GM21737 (cell line): ENCODE data around the gene ARHGAP15.

Source experiments
- ATAC-seq: cut with Tn5 transposase; IDR thresholded peaks from one replicate; pipeline ENCODE4 v1.9.1; 2021; ENCODE audit warnings: mild to moderate bottlenecking, moderate library complexity; ENCODE audit not compliant: unreplicated experiment

ARHGAP15 gene

GRCh38 chr2:143334837-143335236, 205.6 kb downstream of the ARHGAP15 start:
- no peak for ATAC-seq

DNA sequence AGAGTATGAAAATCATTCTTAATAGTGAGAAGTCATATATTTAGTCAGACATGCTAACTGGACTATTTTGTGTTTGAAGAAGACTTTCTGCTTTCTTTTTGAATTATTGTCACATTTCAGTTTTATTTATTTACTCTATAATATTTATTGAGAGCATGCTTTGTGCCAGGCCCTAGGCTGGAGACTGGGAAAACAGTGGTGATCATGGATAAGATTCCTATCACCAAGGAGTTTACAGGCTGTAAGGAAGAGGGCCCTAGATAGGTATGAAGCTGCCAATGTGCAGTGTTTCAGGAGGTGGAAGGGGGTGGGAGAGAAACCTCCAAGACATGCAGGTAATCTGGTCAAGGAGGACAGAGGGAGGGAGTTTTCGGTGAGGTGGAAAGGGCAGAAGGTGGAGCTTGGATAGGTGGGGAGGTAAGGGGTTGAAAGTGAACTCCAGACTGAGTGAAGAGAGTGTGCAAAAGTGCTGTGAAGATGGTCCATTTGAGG, 207.5 kb downstream of the ARHGAP15 start:
- ATAC-seq, result no peak

DNA sequence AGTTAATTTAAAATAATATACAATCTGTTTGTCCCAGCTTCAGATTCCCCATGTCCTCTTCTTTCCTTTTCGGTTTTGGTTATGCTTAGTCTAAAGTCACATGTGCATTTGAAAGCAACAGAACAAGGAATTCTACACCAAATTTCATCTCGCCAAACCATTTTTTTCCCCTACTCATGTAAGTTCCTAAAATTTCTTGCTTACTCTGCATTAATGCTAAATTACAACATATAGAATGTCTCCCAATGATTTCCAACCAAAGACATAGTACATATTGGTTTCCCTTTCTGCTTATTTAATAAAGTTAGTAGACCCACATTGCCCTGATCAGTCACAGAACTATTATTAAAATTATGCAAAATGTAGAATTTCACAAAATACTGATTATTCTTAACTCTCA, 212.3 kb downstream of the ARHGAP15 start:
- ATAC-seq, result no peak

DNA sequence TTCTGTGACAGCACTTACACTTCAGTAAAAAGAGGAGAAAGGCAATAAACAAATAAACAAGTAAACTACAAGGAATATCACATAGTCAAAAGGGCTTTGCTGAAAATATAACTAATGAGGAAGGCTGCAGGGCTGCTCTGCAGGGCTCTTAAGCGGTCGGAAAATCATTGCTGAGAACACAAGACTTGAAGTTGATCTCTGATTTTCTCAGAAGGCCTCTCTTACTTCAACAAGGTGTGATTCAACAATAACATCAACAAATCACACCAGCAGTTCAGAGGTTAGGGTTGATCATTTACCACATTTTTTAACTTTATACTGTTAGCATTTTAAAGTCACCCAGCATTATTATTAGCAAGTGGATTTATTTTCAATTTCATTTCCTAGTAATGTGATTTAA, 215.6 kb downstream of the ARHGAP15 start:
- ATAC-seq, result no peak

DNA sequence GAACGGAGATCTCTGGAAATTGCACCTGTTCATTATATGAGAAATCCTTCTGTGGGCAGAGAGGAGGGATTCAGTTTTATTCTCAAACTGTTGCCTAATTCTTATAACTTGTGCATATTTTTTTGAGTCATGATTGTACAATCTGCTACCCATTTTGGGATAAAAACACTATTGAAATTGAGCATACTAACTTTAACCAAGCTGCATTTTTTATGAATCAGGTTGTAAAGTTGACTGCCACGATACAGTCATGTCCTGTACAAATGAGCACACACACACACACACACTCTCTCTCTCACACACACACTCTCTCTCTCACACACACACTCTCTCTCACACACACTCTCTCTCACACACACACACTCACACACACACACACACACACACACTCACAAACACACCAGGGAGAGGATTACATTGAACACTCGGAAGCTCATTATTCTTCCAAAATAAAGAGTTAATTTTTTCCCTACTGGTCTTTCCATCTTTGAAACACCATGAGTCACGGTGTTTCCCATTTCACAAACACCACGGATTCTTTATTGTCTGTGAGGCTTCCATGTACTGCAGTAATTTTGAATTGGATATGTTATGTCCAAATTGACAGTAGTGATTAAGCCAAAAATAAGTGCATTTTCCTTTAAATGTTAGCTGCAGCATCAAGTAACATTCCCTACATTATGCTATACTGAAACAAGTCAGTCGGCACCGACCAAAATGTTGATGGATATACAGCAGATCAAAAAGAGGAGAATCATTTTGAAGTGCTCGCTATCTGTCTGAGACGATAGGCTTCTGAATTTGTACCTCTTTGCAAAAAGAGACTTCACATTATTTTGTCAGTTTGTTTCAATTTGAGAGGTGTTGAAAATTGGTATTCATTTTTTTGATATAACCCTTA, 216.9 kb downstream of the ARHGAP15 start:
- no peak for ATAC-seq

GRCh38 chr2:143347271-143347695, 218.1 kb downstream of the ARHGAP15 start:
- ATAC-seq, result no peak

DNA sequence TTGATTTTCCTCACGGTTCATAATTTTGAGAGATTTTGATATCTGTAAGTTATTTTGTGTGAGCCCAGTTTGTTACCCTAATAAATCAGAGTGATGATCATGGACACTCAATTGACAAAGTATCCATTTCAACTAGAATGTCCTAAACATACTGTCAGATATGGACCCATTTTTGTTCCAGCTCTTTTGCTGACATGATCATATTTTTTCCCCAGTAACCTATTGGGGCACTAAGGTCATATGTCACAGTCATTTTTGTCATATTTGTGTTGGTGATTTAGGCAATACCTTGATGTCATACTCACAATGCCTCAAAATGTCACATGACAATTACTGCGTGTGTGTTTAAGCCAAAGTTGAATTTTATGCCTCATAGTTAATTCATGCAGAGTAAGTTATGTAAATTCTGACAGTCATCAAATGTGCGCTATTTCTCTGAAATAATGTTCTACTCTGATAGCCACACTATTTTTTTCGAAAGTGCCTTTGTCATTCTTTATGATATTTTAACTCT, 218.7 kb downstream of the ARHGAP15 start:
- ATAC-seq, result no peak

GRCh38 chr2:143354050-143354750, 225.0 kb downstream of the ARHGAP15 start:
- ATAC-seq, result no peak

- ATAC-seq, result no peak
These were observed 226.7 kb downstream of the ARHGAP15 start for GRCh38 chr2:143355870-143356269.

DNA sequence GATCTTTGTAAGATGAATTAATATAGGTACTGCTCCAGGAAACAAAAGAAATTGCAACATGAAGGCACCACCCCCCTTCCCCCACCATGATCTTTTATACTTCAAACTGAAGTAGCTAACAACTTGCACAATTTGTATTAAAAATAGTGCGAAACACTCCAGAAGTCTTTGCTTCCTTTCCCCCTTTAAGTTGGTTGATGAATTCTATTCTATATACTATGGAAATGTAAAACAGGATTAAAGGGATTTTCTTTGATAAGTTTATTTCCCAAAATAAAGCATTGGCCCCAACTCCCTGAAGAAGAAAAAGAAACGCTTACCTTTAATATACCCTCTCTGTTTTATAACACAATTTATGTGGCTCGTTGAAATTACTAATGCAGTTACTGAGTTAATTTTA, 227.1 kb downstream of the ARHGAP15 start:
- ATAC-seq, result no peak

DNA sequence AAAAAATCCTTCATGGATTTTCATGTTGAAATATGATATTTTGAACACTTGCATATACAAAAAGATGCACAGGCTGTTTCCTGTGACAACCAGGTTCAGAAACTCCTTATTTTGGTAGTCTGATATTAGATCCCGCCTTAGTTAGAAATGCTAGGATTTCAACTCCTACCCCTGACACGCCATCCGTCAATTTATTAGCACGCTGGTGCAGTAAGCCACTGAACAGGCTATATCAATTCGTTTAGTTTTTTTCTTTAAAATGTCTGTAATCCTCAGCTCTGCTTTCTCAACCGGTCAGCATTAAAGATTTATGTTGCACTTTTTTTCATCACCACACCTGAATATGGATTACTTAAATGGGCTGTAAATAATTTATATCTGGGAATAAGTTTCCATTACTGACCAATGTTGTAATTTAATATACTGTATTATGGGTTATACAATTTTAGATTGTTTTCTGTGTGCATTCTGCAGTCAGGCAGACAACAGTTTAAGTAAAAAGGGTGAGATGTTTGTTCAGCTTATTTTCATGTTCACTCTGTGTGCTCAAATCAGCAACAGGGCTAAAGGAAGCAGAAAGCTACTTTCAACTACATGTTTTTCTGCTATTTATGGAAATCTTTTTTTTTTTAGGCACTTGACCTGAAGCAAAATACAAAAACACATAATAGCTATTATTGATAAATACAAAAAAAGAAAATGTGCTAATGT, 227.7 kb downstream of the ARHGAP15 start:
- ATAC-seq, result no peak

DNA sequence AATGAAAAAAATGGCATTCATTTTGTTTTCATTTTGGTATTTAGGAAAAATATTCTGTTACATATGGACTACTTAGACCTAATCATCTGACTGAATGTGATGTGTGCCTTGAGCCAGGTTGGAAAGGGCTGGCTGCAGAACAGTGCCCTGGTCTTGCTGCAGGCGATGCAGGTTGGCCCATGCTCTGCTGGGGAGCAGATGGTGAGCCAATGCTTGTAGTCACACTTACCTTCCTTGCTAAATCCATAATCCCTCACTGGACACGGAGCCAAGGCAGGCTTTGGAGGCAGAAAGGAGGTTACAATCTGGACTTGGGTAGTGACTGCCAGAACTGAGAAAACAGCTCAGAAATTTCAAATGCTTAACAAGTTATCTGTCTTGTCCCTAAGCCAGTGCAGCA, 228.7 kb downstream of the ARHGAP15 start:
- ATAC-seq, result no peak

DNA sequence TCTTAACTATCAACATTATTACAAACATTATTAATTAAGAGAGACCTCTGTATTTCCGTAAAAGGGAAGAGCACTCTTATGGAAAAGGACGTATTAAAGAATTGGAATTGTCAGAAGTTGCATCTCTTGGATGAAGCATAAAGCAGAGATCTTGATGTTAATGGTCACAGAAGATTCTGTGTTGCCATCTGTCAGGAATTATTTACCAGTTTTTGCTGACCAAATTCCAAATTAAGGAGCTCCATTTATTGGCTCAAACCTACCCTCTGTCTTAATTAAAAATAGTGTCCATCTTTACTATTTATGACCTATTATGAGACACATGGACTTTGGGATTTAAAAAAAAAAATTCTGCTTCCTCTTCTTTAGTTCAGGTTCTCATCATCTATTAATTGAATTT, 232.1 kb downstream of the ARHGAP15 start:
- no peak for ATAC-seq

DNA sequence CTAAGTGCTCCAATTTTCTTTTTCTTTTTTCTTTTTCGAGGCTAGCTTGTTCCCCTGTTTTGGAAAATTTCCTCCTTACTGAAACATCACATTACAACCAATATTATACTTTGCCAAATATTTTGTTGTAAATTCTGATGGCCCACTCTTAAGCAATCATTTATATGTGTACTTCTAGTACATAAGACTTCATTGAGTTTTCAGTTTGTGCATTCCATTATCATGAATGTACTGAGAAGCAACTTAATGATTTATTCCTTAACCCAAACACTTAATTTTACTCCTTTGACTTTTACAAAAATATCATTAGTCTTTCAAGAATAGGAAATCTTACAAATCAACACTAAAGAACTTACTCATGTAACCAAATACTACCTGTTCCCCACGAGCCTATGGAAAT, 242.4 kb downstream of the ARHGAP15 start:
- ATAC-seq, result no peak

GRCh38 chr2:143375384-143375880, 246.2 kb downstream of the ARHGAP15 start:
- ATAC-seq, result no peak

DNA sequence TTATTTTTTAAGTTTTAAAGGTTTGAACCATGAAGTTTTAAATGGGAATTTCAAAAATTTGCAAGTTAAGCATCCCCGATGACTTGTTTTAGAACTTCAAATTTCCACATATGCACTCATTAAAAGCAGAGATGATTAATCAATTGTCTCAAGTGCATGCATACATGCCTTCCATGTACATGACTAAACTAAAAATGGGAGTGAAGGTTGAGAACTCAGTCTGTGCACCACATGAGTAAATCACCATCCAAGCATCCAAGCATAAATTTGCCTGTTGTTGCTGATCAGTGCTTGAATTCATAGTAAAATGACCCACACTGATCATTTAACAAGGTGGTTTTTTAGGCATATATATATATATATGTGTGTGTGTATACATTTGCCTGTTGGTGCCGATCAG, 249.8 kb downstream of the ARHGAP15 start:
- ATAC-seq, result no peak

GRCh38 chr2:143379955-143380354, 250.7 kb downstream of the ARHGAP15 start:
- ATAC-seq, result no peak

GRCh38 chr2:143382573-143382972, 253.4 kb downstream of the ARHGAP15 start:
- ATAC-seq, result no peak

DNA sequence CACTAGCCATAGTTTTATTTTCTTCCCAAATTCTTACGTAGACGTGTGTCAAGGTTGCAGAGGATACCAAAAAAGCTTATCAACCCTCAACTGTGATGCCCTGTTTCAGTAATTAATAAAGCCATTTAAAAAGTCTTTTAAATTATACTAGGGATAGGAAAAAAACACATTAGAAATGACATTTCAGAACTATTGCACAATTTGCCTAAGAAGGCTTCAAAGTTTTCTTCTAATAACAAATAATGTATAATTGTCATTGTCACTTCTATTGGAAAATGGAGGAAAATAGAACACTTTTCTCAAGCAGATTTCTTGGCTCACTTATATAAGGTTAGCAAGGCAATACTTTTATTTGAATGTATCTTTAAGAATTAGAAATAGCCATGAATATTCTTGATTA, 253.8 kb downstream of the ARHGAP15 start:
- ATAC-seq, result no peak

- ATAC-seq, result no peak
These were observed 254.9 kb downstream of the ARHGAP15 start for GRCh38 chr2:143384111-143384510.

- ATAC-seq, result no peak
These were observed 261.0 kb downstream of the ARHGAP15 start for GRCh38 chr2:143390171-143390570.
